ENCODE measurements around the gene ADAMTS16. TPM values are rescaled to one million over a fixed set of nuclear protein-coding genes. Genes with fewer than 3 reads are reported as not detected.
A peak's percentile ranks its signal among the peaks of the same experiment; 100 is the strongest.

The ADAMTS16 gene
- total and polyA plus RNA-seq, 8 donors, result 0.42 to 3.5 (median 2.2) TPM

- FAIRE-seq (no peak), ATAC-seq (no peak), DNase-seq (no peak)
- 56 to 63% methylated on average over 1 of the region's 1 CpG for WGBS, 2 donors
- Histone ChIP-seq H3K4me1 (no peaks in the 10 kb centered on the region), H3K27ac (no peak overlapping the region), H3K27me3 (no peaks in the 10 kb centered on the region), H3K9me3 (no peaks in the 10 kb centered on the region), H3K4me3 (no peak overlapping the region), H3K36me3 (no peaks in the 10 kb centered on the region)
- intact Hi-C loops (cut with DNase I), result no loop called here
- no peak for TF ChIP-seq CTCF (IDR thresholded peaks at IDR 0.05)
Observed at GRCh38 chr5:5258564-5258963, 118.4 kb downstream of the ADAMTS16 start.

GRCh38 chr5:5264727-5265126 lies 124.6 kb downstream of the ADAMTS16 start:
- no peak for ATAC-seq
- Histone ChIP-seq H3K36me3 (no peaks in the 10 kb centered on the region), H3K4me1 (no peaks in the 10 kb centered on the region), H3K4me3 (no peak overlapping the region), H3K9me3 (no peaks in the 10 kb centered on the region), H3K27ac (no peak overlapping the region), H3K27me3 (no peaks in the 10 kb centered on the region)
- no peak for FAIRE-seq
- TF ChIP-seq CTCF (IDR thresholded peaks at IDR 0.05), result no peak
- intact Hi-C loops (cut with DNase I), result no loop called here
- 55 to 73% methylated on average over 3 of the region's 3 CpGs for WGBS, 2 donors
- no peak for DNase-seq

DNA sequence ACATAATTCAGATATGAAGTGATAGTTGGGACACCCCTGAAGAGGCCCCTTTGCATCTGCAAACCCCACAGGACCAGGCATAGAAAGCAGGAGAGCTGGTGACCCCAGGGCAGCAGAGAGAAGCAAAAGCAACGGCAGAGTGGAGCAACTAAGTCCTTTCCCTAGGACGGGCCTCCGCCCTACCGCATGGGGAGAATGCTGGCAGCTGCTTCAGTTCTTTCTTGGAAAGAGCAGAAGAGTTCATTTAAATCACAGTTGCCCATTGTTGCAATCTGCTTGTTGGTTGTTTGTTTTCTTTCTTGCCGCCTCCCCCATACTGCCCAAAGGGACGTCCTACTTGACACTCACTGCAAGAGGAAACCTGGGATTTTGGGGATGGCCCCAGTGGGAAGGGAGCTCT lies 126.2 kb downstream of the ADAMTS16 start:
- intact Hi-C loops (cut with DNase I), result no loop called here
- no peaks in the 10 kb centered on the region for H3K27me3 ChIP-seq
- 76 to 84% methylated on average over 6 of the region's 6 CpGs for WGBS, 2 donors

DNA sequence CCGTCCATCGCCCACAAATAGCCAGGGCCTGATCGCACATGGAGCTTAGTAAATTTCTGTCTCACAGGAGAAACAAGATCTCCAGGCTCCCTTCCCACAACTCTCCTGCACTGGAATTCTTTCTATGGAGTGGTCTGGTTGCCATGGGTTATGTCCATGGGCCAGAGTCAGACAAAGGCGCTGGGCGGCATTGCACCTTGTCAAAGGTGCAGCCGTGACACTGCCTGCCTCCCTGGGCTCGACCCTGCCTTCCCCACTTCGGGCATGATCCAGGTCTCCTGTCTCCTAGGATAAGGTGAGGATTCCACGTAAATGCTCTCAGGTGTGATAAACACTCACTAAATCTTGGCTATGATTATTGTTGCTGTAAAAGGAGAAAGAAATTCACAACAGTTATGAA lies 130.0 kb downstream of the ADAMTS16 start:
- DNase-seq, result no peak
- ATAC-seq, result no peak
- intact Hi-C loops (cut with DNase I), result no loop called here
- H3K36me3 ChIP-seq, result no peaks in the 10 kb centered on the region
- H3K27ac ChIP-seq, result no peak overlapping the region
- no peaks in the 10 kb centered on the region for H3K27me3 ChIP-seq
- 74 to 83% methylated on average over 9 of the region's 9 CpGs for WGBS, 2 donors
- H3K4me3 ChIP-seq, result no peak overlapping the region
- H3K9me3 ChIP-seq, result no peaks in the 10 kb centered on the region
- TF ChIP-seq CTCF (IDR thresholded peaks at IDR 0.05), result no peak
- H3K4me1 ChIP-seq, result no peaks in the 10 kb centered on the region
- FAIRE-seq, result no peak

More for the DNA sequence above, 126.2 kb downstream of the ADAMTS16 start:
- no peak for TF ChIP-seq CTCF (IDR thresholded peaks at IDR 0.05)
- no peaks in the 10 kb centered on the region for H3K9me3 ChIP-seq
- no peaks in the 10 kb centered on the region for H3K4me1 ChIP-seq
- DNase-seq (no peak), FAIRE-seq (no peak), ATAC-seq (no peak)
- H3K36me3 ChIP-seq, result no peaks in the 10 kb centered on the region
- H3K4me3 ChIP-seq, result no peak overlapping the region
- H3K27ac ChIP-seq, result no peak overlapping the region

- FAIRE-seq (no peak), ATAC-seq (peak; percentile 98 to 99 (median 98)), DNase-seq (peak; percentile 75 to 90 (median 86))
- Histone ChIP-seq H3K4me1 (no peaks in the 10 kb centered on the region), H3K27me3 (no peaks in the 10 kb centered on the region), H3K36me3 (no peaks in the 10 kb centered on the region), H3K9me3 (no peaks in the 10 kb centered on the region), H3K27ac (peak overlapping the region in 3 of 4 donors; percentile 33 to 48 (median 42)), H3K4me3 (peak overlapping the region in 3 of 4 donors; percentile 3 to 26 (median 6))
- intact Hi-C loops (cut with DNase I), result no loop called here
- 10 to 13% methylated on average over 18 of the region's 18 CpGs for WGBS, 2 donors
- TF ChIP-seq CTCF (IDR thresholded peaks at IDR 0.05), result no peak
Observed at GRCh38 chr5:5270958-5271785, 131.0 kb downstream of the ADAMTS16 start.
